NB4 (cell line): ENCODE results near the gene DHPS.

Source experiments
- MYC ChIP-seq: IDR thresholded peaks from 2 replicates; pipeline ENCODE4 v1.6.1; 2011; ENCODE audit warnings: low read depth, low read length
- POLR2A ChIP-seq: IDR thresholded peaks from 2 replicates; pipeline ENCODE4 v1.6.1; 2011; ENCODE audit warnings: mild to moderate bottlenecking; ENCODE audit not compliant: insufficient read length; ENCODE audit errors: extremely low read depth
- TF ChIP-seq, protein P1 (sequence below): IDR thresholded peaks from one replicate; pipeline ENCODE4 v1.5.1; 2012; ENCODE audit warnings: low read depth, low read length
- TF ChIP-seq, protein P2 (sequence below): IDR thresholded peaks from 2 replicates; pipeline ENCODE4 v1.6.1; 2011; ENCODE audit warnings: low read depth, low read length

DNA sequence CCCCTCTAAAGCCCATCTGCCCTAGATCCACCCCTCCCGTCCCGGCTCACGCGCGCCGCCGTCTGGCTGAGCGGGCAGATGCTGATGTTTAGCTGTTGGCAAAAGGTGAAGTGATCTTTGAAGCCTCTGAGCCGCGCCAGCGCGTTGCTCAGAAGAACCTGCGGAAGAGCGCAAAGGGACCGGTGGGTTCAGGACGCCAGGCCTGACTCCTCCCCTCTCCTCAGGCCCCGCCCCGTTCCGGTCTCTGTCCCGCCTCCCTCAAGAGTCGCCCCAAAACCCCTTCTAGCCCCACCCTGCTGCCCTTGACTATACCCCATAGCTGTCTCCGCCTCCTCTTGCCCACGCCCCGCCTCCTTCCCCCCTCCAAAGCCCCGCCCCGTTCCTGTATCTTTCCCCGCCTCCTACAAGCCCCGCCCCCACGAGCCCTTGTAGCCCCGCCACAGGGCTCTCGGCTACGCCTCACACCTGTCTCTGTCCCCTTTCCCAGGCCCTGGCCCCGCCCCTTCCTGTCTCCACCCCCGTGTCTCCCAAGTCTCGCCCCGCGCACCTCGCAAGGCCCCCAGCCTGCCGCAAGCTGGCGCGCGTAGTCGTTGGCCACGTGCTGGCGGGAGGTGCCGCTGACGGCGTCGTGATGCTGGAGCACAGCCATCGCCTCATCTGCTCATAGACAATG is 24.6 kb downstream of the DHPS start:
- TF ChIP-seq, protein P1, sequence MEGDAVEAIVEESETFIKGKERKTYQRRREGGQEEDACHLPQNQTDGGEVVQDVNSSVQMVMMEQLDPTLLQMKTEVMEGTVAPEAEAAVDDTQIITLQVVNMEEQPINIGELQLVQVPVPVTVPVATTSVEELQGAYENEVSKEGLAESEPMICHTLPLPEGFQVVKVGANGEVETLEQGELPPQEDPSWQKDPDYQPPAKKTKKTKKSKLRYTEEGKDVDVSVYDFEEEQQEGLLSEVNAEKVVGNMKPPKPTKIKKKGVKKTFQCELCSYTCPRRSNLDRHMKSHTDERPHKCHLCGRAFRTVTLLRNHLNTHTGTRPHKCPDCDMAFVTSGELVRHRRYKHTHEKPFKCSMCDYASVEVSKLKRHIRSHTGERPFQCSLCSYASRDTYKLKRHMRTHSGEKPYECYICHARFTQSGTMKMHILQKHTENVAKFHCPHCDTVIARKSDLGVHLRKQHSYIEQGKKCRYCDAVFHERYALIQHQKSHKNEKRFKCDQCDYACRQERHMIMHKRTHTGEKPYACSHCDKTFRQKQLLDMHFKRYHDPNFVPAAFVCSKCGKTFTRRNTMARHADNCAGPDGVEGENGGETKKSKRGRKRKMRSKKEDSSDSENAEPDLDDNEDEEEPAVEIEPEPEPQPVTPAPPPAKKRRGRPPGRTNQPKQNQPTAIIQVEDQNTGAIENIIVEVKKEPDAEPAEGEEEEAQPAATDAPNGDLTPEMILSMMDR, result no peak
- TF ChIP-seq MYC (no peak), POLR2A (no peak)
- TF ChIP-seq, protein P2, sequence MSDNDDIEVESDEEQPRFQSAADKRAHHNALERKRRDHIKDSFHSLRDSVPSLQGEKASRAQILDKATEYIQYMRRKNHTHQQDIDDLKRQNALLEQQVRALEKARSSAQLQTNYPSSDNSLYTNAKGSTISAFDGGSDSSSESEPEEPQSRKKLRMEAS, result no peak
